Frontal cortex (tissue), 4 donors: ENCODE data around the gene NUP210L. TPM values are rescaled to one million over a fixed set of nuclear protein-coding genes. Genes with fewer than 3 reads are reported as not detected.
A peak's percentile ranks its signal among the peaks of the same experiment; 100 is the strongest.

Experiments
- DNase-seq, 2 donors: peaks; one replicate each; pipeline ENCODE4 v3.0.0; 2012; ENCODE audit warnings: low spot score in 2 of 2
- FAIRE-seq: peaks from 2 replicates; lab custom pipeline; 2012; peaks lifted over from hg19 to GRCh38; lab: Jason Lieb, UNC
- total RNA-seq: library from RNA; depleted of rRNA; stranded (reverse); fragments of >200 nt; gene quantifications from one replicate; pipeline ENCODE4 v1.2.3, GENCODE V29; 2014
- donor health status: control.
- donor health status: control.
- donor health status: control.

The NUP210L gene
- total RNA-seq, 1 donor from 2014 or later, result 0.41 TPM

DNA sequence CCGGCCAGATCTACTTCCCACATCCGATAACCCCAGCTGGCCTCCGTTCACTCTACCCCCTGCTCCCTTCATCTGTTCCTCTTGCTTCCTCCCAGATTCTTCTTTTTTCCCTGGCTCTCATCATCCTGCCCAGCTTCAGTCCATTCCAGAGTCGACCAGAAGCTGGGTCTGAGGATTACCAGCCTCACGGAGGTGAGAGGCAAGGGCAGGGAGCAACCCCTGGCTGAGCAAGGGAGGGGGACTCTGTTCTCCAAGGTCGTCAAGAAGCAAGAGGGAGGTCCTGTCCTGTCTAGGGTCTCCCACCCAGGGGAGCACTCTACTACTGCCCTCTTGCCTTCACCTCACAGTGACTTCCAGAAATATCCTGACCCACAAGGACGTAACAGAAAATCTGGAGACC, 181.3 kb downstream of the NUP210L start:
- FAIRE-seq, result no peak

DNA sequence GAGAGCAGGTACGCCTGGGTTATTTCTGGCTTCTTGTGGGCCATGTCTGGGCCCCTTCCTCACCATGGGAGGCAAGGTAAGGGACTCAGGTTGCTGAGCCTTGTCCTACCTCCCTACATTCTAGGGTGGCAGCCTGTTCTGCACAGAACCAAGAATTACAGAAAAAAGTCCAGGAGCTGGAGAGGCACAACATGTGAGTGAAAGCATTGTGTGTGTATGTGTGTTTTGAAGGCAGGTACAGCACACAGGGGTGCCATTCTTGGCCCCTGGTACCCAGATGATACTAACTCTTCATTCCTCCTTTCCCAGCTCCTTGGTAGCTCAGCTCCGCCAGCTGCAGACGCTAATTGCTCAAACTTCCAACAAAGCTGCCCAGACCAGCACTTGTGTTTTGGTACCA, 181.8 kb downstream of the NUP210L start:
- FAIRE-seq (no peak), DNase-seq (no peak)

More for the DNA sequence above, 181.3 kb downstream of the NUP210L start:
- DNase-seq, result no peak

DNA sequence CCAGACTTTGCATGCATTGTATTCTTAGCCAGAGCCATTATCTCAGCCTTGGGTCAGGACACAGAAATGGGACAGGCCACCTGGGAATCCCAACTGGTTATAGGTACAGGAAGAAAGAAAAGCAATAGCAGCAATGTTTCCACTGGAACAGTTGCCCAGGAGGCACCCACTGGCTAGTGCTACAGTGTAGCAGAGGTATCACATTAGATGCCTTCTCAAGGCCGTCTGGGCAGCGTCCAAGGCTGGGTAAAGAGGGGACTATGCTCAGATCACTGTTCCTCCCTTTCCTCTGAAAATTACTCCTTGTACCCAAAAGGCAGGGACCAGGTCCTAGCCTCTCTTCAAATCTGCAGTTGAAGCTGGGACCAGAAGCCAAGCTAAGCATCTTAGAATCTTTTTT, 184.5 kb downstream of the NUP210L start:
- FAIRE-seq (no peak), DNase-seq (no peak)

DNA sequence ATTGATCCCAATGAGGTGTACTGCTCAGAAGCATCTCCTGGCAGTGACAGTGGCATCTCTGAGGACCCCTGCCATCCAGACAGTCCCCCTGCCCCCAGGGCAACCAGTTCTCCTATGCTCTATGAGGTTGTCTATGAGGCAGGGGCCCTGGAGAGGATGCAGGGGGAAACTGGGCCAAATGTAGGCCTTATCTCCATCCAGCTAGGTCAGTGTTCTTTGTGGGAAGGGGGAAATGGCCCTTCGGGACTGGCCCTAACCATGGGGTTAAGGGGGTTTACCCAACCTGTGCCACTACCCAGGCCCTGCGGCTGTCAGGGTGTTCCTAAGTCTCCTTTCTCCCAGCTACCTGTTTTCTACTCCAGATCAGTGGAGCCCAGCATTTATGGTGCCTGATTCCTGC, 185.9 kb downstream of the NUP210L start:
- no peak for FAIRE-seq

DNA sequence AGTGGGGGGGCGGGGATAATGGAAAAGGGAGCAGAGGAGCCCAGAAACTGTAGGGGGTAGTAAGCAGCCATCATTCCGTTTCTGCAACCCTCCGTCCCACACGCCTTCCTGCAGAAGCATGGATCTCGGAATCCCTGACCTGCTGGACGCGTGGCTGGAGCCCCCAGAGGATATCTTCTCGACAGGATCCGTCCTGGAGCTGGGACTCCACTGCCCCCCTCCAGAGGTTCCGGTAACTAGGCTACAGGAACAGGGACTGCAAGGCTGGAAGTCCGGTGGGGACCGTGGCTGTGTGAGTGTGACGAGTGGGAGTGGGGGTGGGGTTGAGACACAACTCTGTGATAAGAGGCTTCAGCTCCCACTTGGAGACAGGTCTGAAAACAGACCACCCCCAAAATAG, 186.5 kb downstream of the NUP210L start:
- DNase-seq, result no peak

More for the DNA sequence above, 185.9 kb downstream of the NUP210L start:
- DNase-seq, result no peak

DNA sequence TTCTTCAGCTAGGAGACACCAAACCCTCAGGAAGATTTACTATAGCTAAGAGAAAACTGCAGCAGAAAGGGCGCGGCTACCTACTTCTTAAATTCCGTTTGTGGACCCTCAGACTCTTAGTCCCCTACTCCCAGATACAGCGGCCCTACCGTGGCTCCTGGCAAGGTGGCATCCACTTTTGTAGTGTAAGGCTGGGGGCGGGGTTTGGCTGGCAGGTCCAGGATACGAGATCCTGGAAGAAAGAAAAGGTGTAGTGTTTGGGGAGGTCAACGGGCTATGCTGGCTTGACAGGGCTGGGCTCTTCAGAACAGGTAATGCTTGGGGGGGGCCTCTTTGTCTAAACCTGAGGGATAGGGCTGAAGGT, 186.9 kb downstream of the NUP210L start:
- FAIRE-seq (no peak), DNase-seq (no peak)

More for the DNA sequence above, 186.5 kb downstream of the NUP210L start:
- no peak for FAIRE-seq

DNA sequence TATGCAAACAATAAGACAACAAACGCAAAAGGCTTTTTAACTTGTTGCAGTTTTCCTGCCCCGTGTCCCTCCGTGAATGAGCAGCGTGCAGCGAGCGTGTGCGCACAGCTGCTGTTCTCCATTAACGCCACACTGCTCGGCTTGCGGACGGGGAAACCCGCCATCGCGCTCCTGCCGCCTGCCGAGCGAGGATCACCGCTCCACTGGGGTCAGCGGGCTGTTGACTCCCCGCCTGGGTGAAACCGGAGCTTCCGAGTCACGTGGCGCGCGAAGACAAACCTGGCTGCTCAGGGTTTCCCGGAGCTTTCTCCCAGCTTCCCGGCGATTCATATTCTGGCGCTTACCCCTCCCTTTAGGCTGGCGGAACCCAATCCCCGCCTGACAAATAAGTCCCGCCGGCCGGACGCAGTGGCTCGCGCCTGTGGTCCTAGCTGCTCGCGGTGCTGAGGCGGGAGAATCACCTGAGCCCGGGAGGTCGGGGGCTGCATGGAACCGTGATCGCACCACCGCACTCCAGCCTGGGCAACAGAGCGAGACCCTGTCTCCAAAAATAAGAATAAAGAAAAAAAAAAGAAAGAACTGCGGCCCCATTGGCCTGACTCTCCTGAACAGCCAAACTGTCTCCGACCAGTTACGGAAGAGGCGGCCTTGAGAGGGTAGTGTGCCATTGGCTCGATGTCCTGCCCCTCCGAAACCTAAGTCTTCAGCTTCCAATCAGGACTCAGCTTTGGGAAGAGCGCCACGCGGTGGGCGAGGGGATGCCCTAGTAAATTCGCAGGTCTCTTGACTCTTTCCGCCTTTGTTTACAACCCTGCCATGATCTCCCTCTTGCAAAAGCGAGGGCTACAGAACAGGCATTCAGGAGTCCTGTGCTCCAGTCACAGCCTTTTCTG, 187.5 kb downstream of the NUP210L start, which contains the start of gene CREB3L4:
Gene CREB3L4 (plus strand): TSS at position 796 of the 893 bp plus-strand sequence. CDS start 624 bp downstream, outside the sequence.
- DNase-seq (peak; percentile 80 to 89), FAIRE-seq (no peak)

DNA sequence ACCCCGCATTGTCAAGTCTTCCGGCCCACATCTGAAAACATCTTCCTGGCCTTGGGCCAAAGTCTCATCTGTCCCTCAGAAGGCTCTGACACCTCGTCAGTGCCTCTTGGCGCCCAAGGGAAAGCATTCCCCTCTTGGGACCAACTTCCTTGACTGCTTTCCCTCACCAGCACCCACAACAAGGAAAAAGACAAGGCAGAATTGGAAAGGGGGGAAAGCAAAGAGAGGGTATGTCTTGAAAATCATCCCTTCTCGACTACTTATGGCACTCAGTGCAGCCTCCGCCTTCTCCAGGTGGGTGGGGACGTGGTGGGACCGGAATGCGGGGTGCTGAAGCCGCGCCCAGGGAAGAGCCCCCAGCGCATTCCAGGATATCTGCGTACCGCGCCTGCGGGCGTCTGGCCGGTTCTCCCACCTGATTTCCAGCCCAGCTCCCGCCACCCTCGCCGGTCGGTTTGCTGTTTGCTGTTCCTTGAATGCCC, 191.0 kb downstream of the NUP210L start:
- FAIRE-seq, result no peak

DNA sequence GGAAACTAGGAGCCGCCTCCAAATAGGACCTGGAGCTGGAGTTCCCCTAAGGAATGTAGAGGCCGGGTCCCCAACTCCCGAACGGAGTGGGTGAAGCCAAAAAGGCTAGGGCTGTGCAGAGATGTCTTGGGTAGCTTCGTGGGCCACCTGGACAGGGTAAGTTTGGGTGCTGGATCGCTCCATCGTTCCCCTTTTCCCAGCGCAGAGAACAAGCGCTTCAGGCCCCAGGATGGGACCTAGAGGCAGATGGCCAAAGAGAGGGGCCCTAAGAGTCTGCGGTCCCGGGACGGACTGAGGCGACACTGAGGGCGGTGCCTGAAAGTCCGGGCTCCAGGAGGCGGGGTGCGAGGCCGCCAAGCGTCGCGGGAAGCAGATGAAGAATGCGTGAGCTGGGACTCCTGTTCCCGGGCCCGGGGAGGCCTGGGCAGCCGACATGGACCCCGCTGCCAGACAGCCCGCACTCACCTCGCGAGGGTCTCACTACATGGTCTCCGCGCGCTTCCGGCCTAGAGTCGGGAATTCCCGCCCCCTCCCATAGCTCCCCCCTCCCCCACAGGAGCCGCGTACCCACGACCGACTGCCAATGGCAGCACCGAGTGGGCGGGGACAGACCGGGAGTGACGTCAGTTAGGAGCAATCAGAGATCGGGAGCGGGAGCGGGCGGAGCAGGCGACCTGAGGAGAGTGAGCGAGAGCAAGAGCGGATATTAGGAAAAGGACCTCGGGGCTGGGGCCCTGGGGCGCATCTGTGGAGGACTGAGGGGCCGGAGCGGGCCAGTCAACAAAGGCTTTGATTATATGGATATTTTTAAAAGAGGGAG, 191.6 kb downstream of the NUP210L start, which contains the start of gene SLC39A1:
Gene SLC39A1 (minus strand): TSS at position 508 of the 820 bp plus-strand sequence. CDS start 822 bp downstream, outside the sequence.
- DNase-seq, result peak; percentile 89 to 95

More for the DNA sequence above, 191.0 kb downstream of the NUP210L start:
- DNase-seq, result no peak

DNA sequence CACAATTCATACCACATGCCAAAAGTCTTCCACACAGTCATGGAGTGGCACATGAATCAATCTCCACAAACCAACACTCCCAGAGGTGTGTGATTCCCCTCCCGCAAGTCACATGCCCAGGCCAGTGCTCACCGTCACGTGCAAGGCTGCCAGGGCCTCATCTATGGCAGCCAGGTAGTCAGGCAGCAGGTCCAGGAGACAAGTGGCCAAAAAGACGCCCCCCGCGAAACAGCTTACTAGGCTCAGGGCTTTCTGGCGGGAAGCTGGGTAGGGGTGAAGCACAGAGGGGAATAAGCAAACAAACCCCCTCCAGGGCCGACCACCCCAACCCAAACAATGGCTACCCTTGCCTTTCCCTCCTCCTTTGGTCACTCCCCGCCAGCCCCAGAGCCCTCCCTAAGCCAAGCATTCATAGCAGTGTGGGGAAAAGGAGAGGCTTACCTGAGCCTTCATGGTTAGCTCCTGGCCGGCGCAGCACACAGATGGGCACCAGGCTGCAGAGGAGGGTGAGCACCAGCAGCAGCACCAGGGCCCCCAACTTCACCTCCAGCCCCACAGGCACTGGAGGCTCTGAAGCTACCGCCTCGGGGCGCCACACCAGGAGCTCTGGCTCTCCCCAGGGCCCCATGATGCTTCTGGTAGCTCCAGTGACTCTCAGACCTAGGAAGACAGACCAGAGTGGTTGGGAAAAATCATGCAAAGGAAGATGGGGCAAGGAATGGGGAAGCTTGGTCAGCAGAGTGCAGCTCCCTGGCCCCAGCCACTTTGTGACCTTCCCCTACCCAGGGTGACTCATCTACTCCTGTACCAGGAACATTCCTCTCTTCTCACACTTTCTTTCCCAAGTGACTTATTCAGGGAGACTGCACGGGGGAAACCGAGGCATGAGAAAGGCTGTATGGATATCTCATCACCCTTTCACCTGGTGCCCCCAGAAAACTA, 192.5 kb downstream of the NUP210L start:
- FAIRE-seq, result no peak

More for the DNA sequence above, 191.6 kb downstream of the NUP210L start, which contains the start of gene SLC39A1:
- FAIRE-seq, result no peak

DNA sequence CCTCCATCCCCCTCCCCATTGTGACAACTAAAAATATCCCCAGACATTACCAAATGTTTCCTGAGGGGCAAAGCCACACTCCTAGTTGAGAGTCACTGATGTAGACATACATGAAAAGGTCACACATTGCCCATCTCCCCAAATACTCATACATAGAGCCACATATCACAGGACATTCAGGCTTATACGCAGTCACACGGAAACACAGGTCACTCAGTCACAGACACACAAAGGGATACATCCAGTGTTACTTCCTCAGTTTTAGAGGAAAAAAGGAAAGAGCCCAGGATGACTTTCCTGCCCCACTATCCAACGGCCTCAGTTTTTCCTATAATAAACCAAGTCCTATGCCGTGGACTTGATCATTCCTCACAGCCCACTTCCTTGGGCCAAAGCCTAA, 193.5 kb downstream of the NUP210L start:
- FAIRE-seq (no peak), DNase-seq (no peak)

More for the DNA sequence above, 192.5 kb downstream of the NUP210L start:
- DNase-seq, result no peak

DNA sequence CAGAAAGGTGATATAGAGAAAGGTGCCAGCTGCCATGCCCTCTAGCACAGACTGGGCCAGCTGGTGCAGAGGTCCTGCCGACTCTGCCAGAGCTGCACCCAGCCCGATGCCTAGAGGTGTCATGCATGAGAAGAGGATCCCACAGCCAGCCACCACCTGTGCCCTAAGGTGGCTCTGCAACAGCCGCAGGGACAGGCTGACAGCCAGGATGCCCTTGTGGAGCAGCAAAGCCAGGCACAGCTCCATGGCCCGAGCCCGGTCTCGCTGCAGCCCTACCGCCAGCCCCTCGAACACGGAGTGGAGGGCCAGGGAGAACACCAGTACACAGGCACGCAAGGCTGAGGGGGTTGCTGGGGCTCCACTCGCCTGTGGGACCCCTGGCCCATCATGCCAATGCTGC, 194.7 kb downstream of the NUP210L start:
- no peak for FAIRE-seq
- no peak for DNase-seq

DNA sequence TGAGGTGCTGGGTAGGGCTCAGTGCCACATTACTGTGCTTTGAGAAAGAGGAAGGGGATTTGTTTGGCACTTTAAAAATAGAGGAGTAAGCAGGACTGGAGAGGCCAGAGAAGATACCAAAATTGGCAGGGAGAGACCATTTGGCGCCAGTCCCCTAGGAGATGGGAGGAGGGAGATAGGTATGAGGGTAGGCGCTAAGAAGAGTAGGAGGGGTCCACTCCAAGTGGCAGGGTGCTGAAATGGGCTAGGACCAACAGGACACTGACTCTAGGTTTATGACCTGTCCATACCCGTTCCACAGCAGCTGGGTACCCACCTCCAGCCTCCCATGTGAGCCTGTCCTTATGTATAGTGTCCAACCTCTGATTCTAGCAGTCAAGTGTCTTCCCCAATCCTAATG, 195.4 kb downstream of the NUP210L start:
- FAIRE-seq (no peak), DNase-seq (no peak)

DNA sequence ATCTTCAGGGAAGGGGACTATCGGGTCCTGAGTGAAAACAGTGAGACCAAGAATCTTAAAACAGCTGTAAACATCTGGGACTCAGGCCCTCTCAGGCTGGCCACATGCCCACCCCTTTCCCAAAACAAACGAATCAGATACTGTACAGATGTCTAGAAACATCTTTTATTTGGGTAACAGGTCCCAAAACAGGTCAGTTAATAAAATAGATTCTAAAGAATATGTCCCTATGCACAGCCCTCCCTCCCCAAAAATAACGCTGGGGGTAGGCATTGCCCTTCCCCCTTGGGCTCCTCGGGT, 196.0 kb downstream of the NUP210L start:
- FAIRE-seq, result no peak
- DNase-seq, result no peak

DNA sequence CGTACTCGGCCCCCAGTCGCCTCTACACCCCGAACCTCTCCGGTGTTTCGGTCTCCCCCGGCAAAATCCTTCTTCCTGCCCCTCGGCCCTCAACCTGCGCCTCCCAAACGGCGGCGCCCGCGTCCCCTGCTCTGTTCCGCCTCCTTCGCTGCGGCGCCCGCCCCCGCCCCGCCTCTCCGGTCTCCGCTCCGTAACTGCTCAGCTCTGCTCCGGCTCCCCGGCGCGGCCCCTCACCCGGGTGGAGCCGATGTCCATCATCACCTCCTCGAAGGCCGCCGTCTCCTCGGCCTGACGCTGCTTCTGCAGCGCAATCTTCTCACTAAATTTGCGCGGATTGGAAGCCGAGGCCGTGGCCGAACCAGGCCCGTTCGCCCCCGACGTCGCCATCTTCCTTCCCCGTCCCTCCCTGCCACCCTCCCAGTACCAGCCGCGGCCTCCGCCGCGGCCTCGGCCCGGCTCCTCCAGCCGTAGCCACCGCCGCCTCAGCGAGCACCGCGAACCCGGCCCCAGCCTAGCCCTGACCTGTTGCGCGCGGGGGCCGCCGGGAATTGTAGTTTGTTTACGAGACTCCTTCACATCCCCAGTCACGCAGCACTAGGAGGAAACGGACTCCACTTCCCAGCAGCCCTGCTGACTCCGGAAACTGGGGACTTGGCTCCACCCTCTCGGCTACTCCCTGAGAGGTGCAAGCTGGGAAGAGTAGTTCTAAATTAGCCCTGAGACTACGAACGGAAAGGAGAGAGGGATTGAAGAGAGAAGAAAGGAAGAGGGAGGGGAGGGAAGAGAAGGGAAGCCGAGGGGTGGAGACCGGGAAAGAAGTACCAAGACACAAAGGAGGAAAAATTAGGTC, 196.5 kb downstream of the NUP210L start, which contains the start of gene CRTC2:
Gene CRTC2 (minus strand): TSS at position 502 of the 850 bp plus-strand sequence. CDS start 115 bp downstream, at position 387.
- DNase-seq, result peak; percentile 98 to 99
- peak; percentile 36 for FAIRE-seq

DNA sequence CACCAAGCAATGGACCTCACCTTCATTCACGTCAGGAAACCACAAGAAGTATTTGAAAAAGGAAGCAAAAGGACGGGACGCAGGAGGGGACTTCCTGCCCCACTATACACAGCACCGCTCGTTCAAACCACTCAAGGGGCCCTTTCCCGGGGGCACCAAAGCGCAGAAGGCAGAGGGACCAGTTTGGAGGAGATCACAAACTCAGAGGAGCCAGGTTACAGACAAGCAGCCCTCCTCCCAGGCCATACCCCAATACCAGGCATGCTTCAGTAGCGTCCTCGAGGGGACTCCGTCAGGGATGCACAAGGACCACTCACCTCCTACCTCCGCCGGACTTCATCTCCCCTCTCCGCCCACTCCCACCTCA, 197.1 kb downstream of the NUP210L start:
- no peak for DNase-seq
- no peak for FAIRE-seq

DNA sequence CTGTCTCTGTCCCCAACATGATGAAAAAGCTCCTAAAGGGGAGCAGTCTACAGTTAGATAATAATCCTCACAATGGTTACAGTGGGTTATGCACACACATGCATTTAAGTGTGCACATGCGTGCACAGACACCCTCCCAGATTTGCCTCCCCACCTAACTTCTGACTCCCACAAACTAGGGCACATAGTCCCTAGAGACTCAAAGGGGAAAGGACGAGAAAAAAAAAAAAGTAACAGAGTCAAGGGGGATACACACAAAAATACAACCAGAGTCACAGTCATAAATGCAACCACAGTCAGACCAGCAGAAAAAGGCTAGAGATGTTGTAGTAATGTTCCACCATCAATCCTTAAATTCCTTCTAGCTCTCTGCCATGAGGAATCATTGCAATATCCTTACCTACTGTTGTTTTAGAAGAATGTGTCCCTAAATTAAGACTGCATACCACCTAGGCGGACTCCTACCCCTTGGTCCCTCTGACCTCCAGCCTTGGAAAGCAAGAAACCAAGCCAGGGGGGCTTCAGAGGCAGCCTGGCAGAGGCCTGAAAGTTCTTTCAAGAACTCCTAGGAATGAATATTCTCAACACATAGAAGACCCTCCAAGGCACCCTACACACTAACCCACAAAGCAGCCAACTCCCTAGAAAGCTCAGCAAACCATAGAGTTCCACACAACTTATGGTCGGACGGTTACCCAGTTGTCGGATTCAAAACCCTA, 197.7 kb downstream of the NUP210L start:
- no peak for FAIRE-seq
- no peak for DNase-seq

DNA sequence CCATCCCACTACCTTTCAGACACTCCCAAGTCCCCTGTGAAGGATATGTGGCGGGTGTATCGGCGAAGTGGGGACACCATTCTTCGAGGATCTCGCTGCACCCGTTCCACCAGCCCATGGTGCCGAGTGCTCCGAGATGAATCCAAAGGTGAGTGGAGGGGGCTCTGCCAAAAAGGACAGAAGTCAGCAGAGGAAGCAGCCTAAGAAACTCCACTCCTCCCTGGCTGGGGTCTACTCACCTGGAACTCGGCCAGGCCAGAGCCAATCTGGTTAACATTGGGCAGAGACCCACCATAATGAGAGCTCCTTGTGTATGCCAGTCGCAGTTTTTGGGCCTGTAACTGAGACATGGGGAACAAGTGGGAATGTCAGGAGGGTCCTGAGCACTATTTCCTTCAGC, 200.0 kb downstream of the NUP210L start:
- FAIRE-seq, result no peak
- DNase-seq, result no peak
